GM19395 (cell line): Measurements from ENCODE around the gene GP1BB.
"Not testable (repeated sequence)": the region's sequence is repeated elsewhere in the genome, so short reads cannot be mapped to it uniquely, and the experiment has no call there.

ENCODE experiments used
- ATAC-seq: cut with Tn5 transposase; IDR thresholded peaks from one replicate; pipeline ENCODE4 v1.9.1; 2021; ENCODE audit warnings: mild to moderate bottlenecking, moderate library complexity; ENCODE audit not compliant: unreplicated experiment

The GP1BB gene

DNA sequence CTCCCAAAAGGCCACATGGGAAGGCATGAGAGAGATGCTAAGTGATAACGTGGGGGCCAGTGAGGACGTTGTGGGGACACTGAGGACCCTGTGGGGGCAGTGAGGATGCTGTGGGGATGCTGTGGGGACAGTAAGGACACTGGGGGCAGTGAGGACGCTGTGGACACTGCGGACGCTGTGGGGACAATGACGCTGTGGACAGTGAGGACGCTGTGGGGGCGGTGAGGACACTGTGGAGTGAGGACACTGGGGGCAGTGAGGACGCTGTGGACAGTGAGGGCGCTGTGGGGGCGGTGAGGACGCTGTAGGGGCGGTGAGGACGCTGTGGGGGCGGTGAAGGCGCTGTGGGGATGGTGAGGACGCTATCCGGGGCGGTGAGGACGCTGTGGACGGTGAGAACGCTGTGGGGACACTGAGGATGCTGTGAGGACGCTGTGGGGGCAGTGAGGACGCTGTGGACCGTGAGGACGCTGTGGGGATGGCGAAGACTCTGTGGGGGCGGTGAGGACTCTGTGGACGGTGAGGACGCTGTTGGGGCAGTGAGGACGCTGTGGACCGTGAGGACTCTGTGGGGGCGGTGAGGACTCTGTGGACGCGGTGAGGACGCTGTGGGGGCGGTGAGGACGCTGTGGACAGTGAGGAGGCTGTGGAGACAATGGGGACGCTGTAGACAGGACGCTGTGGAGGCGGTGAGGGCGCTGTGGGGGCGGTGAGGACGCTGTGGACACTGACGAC lies 1.8 kb downstream of the GP1BB start:
- no peak for ATAC-seq

DNA sequence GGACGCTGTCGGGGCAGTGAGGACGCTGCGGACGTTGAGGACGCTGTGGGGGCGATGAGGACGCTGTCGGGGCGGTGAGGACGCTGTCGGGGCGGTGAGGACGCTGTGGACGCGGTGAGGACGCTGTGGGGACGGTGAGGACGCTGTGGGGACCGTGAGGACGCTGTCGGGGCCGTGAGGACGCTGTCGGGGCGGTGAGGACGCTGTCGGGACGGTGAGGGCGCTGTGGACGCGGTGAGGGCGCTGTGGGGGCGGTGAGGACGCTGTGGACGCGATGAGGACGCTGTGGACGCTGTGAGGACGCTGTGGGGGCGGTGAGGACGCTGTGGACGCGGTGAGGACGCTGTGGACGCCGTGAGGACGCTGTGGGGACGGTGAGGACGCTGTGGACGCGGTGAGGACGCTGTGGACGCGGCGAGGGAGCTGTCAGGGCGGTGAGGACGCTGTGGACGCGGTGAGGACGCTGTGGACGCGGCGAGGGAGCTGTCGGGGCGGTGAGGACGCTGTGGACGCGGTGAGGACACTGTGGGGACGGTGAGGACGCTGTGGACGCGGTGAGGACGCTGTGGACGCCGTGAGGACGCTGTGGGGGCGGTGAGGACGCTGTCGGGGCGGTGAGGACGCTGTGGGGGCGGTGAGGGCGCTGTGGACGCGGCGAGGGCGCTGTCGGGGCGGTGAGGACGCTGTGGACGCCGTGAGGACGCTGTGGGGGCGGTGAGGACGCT lies 2.9 kb downstream of the GP1BB start:
- ATAC-seq = not testable (repeated sequence)

DNA sequence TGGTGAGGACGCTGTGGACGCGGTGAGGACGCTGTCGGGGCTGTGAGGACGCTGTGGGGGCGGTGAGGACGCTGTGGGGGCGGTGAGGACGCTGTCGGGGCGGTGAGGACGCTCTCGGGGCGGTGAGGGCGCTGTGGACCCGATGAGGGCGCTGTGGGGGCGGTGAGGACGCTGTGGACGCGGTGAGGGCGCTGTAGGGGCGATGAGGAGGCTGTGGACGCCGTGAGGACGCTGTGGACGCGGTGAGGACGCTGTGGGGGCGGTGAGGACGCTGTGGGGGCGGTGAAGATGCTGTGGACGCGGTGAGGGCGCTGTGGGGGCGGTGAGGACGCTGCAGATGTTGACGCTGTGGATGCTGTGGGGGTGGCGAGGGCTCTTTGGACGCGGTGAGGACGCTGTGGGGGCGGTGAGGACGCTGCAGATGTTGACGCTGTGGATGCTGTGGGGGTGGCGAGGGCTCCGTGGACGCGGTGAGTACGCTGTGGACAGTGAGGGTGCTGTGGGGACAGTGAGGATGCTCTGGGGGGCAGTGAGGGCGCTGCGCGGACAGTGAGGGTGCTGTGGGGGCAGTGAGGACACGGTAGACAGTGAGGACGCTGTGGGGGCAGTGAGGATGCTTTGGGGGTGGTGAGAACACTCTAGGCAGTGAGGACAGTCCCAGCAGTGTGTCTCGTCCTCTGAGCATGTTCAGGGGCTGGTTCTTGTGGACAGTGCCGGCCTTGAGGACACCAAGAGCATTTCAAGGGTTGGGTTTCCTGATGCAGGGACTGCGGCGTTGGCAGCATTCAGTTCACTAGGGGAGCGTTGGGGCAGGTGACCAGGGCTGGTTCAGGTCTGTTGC lies 4.2 kb downstream of the GP1BB start:
- ATAC-seq = no peak

DNA sequence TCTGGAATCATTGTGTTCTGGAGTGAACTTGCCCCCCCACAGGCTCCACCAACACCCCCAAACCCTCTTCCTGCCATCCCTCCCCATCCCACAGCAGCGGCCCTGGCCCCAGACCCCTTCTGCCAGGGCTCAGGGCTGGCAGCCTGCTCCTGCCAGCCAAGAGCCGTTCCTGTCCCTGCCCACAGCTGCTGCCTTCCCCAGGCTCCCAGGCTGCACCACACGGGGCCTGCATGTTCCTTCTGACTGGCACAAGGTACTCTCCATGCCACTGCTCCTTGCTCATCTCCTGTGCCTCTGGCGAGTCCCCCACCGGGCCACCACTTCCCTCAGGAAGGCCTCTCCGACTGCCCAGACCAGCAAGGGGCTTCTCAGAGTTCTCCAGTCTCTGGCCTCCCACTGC lies 4.9 kb downstream of the GP1BB start:
- no peak for ATAC-seq

DNA sequence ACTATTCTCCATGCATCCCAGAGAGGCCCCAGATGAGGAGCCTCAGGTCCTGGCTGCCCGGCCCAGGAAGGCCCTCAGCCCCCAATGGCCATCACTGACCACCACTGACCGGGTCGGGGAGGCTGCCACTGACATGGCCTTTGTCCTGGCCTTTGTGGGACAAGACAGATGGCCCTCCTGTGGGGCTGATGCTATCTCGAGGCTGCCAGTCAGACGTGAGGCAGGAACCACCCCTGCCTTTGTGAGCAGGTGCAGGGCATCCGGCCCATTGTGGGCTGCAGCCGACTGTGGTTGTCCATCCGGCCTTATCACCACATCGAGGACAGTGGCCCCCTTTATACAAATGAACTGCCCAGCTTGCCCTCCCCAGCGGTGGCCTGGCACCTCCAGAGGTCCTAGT lies 5.5 kb downstream of the GP1BB start:
- ATAC-seq = no peak

DNA sequence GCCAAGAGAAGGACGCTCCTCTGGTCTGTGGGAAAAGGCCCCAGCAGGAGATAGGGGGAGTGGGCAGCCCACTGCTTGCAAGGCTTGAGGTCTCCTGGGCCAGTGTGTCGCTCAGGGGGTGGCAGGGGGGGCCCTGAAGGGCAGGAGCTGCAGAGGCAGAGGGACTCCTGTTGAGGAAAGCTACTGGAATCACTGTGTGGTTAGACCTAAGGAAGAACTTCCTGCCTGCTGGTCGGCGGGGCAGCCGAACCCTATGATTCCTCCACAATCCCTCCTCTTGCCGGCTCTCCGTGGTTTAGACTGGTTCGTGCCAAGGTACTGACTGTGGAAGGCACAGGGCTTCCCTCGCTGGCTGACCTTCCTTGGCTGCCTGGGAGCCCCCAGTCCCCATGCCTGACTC lies 6.2 kb downstream of the GP1BB start:
- no peak for ATAC-seq

DNA sequence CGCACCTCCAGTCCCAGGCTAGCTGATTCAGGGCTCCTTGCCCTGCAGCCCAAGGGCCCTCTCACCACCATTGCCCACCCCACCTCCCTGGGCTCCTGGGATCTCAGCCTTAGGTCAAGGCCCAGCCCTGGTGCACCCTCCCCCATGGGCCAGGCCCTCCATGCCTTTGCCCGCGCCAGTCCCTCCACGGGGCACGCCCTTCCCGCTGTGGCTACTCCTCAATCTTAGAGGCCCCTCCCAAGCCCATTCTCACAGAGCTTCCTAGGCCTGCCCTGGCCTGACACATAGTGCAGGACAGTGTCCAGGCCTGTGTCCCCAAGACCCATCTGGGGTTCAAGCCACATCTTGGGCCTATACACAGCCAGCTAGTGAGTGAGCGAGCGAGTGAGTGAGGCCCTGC lies 6.9 kb downstream of the GP1BB start:
- no peak for ATAC-seq

DNA sequence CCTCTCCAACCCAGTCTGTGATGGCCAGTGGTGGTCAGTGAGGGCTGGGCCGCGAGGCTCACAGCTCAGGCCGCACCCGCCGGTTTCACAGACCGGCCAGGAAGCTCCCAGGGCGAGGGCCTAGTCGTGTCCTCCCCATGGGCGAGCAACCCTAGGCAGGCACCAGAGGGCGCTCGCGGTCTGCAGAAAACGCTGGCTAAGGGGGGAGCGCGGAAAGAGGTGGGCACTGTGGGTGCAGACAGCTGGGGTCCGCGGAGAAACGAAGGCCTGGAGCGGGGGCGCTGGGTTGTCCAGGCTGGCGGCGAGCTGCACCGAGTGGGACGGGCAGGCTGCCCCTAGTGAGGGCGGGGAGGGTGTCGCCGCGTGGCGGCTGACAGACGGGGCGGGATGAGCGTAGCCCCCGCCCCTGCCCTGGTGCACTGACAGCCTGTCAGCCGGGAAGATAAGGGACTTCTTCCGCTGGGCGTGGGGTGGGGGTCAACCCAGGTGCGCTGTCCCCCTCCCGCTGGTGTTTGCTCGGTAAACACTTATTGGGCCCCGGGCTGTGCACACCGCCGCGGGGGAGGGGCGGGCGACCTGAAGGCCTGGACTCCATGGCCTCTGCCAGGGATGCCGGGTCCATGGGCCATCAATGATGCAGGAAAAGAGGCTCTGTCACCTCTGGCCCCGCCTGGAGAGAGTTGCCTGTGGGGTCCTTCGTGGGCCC lies 7.5 kb downstream of the GP1BB start:
- no peak for ATAC-seq

DNA sequence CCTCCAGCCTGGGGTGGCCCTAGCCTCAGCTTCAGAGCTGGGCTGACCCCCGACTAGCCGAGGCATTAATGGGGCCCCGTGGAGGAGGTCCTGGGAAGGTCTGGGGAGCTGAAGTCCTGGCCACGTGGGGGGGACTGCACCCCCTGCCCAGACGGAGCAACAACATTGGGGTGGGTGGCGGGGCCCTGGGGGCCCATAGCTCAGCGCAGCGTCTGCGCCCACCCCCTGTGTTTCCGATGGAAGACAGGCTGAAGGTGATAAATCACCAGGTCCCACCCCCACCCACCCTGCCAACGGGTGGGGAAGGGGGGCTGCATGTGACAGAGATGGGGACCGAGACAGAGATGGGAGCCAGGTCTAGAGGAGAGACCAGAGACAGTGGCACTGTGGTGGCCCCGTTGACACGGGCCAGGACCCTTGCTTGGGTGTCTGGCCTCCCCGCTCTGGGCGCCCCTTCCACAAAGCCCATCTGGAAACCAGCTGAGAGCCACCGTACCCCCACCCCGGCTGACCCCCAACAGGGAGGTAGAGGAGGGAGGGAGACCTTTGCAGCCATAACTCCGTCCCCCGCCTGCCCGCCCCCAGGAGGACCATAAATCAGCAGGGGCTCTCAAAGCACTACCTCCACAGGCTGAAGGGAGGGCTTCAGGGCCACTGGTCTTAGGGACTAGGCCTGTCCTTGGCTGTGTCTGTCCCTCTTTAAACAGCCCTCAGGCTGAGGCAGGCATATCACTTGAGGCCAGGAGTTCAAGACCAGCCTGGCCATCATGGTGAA lies 8.2 kb downstream of the GP1BB start:
- ATAC-seq = no peak

DNA sequence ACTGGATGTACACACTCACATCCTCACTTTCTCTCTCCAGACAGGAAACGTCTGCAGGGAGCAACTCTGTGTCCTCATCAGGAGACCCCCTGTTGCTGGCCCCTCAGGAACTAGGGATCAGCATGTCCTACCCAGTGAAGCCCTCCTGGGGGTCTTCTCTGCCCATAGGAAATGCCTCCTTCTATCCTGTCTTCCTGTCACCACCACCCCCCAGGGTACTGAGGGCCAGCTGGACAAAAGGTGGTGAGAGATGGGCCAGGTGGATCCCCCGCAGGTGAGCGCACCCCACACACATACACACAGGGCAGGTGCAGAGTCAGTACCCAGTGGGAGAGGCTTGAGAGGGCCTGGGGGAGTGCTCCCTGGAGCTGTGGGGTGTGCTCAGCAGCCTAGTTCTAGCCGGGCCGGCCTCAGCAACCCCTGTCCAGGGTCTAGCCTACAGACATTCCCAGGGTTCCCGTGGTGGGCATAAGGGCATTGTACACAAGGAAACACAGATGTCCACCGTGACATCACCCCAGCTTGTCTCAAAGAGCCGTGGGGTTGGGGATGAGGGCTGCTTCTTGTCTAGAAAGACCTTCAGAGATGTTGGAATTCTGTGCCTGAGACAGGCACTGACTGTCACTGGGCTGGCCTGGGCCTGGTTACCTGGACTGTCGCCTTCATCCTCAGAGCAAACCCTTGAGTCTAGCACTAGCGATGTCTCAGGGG lies 9.2 kb downstream of the GP1BB start:
- no peak for ATAC-seq

DNA sequence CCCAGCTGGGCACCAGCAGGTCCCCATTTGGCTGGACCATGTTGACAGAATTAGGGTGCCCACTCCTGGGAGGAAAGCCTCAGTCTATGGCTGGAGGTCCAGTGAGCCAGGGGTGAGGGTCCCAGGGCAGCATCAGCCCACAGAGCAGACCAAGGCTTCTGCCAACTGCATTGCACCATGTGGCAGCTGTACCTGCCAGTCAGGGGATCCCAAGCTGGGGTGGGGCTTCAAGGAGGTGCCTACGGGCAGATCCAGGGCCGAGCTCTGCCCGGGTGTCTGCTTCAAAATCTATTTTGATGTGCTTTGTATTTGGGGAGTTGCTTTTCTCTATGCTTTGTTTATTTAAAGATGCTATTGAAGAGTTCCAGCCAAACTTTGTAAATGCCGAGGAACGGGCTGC lies 10.4 kb downstream of the GP1BB start:
- no peak for ATAC-seq

DNA sequence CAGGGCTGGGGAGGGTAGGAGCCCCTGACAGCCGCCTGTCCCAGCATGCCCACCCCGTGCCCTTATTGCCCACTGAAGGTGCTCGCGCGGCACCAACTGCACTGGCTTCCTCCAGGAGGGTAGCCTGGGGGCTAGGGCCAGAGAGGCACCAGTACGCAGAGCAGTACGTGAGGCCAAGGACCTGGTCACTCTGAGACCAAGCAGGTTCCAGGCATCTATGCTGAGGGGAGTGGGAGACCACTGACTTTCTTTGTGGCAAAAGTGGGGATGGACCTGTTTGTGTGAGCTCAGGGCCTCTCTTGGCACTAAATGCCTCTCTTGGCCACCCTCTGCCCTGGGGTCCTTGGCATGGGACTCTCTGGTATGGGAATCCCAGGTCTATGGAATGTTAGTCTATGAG lies 10.8 kb downstream of the GP1BB start:
- no peak for ATAC-seq

DNA sequence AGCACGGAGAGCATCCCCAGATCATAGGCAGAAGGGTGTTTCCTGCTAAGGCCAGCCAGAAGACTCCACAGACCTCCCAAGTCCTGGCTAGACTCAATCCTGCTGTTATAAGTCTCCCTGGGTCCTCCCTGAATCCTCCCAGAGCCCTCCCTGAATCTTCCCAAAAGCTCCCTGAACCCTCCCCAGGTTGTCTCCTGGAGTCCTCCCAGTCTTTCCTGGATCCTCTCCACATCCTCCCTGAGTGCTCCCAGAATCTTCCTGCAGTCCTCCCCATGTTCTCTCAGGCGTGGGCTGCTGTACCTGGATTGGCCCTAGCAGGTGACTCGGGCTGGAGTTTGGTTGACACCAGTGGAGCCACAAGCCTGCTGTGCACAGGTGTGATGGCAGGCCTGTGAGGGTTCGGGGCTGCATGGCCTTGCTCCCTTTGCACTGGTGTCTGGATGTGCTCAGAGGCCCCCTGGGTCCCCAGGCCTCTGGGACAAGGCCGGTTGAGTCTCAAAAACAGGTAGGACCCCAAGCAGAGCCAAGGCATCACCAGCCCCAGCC lies 11.6 kb downstream of the GP1BB start:
- no peak for ATAC-seq

DNA sequence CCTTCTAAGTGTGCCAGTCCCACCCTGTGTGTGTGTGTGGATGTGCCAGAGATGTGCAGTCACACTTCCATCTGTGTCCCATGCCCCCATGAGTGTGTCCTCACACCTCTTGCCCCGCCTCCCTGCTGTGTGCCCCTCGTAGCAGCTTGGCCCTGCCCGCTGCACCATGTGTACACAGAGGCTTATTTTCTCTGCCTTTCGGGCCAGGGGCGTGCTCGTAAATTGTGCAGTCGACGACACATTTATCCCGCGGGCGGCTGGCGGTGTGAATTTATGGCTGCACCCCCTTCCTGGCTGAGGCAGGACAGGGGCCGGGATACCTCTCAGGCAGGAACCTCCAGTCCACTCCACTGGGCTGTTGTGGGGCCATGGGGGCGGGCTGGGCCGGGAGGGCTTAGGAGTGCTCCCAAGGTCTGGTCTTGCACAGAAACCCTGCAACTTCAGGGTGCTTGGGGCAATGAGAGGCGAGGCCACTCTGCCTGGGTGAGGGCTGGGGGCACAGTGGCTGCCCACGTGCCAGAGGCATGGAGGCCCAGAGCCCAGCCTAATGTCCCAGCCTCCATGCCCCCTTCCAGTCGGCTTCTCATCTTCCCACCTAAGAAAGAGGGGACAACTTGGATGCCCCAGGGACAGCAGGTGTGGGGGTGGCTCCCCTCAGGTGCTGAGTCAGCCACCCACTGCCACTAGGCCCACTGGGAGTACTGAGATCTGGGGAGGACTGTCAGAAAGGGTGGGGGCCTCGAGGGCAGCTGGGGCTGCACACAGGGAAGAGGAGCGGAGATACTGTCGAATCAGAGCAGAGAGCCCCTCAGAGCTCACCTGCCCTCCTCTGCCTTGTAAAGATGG lies 12.5 kb downstream of the GP1BB start:
- ATAC-seq = no peak

DNA sequence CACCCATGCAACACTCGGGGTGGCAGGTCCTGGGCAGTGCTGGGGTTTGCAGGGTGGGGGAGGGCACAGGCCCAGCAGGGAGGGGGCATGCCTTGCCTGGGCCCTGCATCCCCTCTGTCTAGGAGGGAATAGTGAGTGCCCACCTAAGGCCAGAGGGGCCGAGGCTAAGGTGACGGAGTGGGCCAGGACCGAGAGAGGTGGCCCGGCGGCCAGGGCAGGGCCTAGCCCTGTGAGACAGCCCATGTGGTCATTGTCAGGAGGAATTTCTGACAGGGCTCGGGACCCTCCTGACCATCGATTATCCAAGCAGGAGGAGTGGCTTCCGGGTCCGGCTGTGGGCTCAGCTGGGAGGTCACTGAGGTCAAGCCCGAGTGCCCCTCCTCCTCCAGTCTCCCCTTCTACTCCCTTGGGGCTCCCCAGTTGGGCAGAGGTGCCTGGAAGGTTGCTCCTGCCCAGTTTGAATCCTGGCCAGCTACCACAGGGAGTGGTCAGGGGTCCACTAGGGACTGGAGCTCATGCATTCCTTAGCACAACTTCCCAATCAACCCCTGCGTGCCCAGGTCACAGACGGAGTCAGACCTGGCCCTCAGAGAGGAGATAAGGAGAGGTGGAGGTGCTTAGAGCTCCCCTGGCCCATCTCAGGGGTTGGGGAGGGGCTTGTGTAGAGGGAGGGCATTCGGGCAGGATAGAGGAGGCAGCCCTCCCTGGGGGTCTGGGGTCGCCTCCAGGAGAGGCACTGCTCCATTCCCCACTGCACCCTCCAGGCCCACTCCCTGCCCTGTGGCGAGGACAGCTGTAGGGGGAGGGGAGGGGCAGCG lies 14.7 kb downstream of the GP1BB start:
- ATAC-seq = no peak

DNA sequence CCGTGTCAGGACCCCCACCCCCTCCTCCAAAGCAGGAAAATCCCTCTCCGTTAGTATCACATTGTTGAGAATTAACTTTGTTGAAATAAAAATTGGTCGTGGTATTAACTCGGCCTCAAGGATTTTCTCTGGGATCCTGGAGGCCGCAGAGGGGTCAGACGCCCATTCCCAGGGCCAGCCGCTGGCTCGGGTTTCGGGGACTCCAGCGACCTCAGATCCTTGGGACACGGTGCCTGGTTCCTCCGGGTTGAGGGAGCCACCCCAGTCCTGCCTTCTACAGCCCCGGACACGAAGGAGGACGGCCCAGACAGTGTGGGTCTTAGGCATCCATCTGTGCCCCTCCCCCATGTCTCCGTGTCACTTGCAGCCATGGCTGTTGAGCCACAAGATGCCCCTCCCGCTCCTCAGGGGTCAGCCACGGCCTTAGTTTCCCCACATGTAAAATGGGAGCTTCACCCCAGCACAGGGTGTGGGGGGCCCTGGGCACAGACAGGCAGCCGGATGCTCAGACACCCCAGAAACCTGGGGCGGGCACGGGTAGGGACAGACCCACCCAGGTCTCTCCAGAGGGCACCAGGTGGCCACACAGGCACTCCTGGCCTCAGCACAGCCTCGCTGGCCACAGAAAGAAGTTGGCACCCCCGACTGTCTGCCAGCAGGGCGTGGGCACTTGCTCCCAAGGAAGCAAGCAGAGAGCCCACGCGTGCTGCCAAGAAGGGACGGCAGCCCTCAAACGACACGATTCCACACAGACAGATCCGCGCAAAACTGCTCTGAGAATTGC lies 15.5 kb downstream of the GP1BB start:
- no peak for ATAC-seq

DNA sequence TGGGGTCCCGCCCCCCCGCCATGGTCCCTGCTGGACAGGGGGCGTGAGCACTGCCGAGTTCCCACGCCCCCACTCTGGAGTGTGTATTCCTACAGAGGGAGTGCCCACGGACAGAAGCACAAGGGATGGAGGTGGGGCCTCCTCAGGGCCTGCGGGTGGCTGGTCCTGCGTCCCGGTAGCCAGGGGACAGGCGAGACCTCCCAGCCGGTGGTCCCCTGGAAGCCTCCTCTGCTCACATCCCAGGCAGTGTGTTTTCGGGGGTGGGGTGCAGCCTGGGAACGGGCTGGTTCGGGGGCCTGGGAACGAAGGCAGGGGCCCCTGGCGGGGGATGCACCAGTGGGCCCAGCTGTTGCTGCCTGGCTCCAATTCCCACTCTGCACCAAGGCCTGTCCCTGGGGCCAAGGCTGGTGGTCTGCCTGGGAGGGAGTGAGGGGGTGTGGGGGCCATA lies 16.1 kb downstream of the GP1BB start:
- ATAC-seq = no peak
